Left renal pelvis (tissue), 4 donors: ENCODE data around the gene EIF3I. TPM values are rescaled to one million over a fixed set of nuclear protein-coding genes. Genes with fewer than 3 reads are reported as not detected.
"Not testable (repeated sequence)": the region's sequence is repeated elsewhere in the genome, so short reads cannot be mapped to it uniquely, and the experiment has no call there.

Experiments used
- DNase-seq, 4 donors: peaks; one replicate each; pipeline ENCODE4 v3.0.0-alpha.2; 2013; ENCODE audit warnings: low read depth in 4 of 4, low spot score in 3 of 4
- polyA plus RNA-seq, 4 donors: library from polyadenylated mRNA; unstranded; fragments of 120-200 nt; gene quantifications; one replicate each; pipeline ENCODE4 v1.2.1, GENCODE V29; 2013; ENCODE audit not compliant: insufficient read length in 4 of 4

The EIF3I gene
- polyA plus RNA-seq, 4 donors, result 155 to 187 (median 164) TPM

DNA sequence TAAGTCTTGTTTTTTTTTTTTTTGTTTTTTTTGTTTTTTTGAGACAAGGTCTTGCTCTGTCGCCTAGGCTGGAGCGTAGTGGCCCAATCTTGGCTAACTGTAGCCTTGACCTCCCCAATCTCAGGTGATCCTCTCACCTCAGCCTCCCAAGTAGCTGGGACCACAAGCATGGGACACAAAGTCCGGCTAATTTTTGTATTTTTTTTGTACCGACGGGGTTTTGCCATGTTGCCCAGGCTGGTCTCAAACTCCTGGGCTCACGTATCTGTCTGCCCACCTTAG lies 35.0 kb downstream of the EIF3I start:
- DNase-seq, result no peak

GRCh38 chr1:32263236-32263593 lies 41.0 kb downstream of the EIF3I start:
- not testable (repeated sequence) for DNase-seq

DNA sequence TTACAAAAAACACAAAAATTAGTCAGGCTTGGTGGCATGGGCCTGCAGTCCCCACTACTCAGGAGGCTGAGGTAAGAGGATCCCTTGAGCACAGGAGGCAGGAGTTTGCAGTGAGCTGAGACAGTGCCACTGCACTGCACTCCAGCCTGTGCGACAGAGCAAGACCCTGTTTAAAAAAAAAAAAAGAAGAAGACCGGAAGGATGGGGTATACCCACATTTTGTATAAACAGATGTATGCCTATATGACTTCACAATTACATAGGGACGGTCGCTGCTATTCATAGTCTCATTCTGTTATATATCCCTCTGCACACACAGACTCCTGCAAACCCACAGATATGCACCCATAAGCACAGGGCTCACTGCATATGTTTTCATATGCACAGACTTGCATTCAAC lies 41.5 kb downstream of the EIF3I start:
- DNase-seq, result no peak

DNA sequence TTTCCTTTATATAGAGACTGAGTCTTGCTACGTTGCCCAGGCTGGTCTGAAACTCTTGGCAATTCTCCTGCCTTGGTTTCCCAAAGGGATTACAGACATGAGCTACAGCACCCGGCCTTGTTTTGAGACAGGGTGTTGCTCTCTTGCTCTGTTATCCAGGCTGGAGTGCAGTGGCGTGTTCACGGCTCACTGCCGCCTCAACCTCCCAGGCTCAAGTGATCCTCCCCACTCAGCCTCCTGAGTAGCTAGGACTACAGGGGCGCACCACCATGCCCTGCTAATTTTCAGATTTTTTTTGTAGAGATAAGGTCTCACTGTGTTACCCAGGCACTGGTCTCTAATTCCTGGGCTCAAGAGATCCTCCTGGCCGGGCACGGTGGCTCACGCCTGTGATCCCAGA lies 43.6 kb downstream of the EIF3I start:
- no peak for DNase-seq

GRCh38 chr1:32266921-32267591 lies 44.8 kb downstream of the EIF3I start:
- no peak for DNase-seq

- no peak for DNase-seq
Observed at GRCh38 chr1:32269744-32270143, 47.5 kb downstream of the EIF3I start.

DNA sequence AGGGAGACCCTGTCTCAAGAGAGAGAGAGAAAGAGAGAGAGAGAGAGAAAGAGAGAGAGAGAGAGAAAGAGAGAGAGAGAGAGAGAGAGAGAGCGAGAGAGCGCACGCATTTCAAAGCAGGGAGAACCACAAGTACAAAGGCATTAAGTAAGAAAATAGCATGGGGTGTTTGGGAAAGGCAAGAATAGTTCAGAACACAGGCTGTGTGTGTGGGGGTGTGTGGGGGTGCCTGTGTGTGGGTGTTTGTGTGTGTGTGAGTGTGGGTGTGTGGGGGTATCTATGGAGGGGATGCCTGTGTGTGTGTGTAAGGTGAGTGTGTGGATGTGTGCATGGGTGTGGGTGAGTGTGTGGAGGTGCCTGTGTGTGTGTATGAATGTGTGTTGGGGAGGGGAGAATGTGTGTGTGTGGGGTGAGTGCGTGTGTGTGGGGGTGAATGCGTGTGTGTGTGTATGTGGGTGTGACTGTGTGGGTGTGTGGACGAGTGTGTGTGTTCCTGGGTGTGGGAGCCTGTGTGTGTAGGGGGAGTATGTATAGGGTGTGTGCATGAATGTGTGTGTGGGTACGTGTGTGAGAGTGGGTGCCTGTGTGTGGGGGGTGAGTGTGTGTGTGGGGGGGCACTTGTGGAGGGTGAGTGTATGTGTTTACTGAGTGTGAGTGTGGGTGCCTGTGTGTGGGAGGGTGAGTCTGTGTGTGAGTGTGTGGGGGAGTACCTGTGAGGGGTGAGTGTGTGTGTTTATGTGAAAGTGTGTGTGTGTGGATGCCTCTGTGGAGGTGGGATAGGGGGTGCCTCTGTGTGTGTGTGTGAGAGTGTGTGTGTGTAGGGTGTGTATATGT lies 50.6 kb downstream of the EIF3I start:
- no peak for DNase-seq

DNA sequence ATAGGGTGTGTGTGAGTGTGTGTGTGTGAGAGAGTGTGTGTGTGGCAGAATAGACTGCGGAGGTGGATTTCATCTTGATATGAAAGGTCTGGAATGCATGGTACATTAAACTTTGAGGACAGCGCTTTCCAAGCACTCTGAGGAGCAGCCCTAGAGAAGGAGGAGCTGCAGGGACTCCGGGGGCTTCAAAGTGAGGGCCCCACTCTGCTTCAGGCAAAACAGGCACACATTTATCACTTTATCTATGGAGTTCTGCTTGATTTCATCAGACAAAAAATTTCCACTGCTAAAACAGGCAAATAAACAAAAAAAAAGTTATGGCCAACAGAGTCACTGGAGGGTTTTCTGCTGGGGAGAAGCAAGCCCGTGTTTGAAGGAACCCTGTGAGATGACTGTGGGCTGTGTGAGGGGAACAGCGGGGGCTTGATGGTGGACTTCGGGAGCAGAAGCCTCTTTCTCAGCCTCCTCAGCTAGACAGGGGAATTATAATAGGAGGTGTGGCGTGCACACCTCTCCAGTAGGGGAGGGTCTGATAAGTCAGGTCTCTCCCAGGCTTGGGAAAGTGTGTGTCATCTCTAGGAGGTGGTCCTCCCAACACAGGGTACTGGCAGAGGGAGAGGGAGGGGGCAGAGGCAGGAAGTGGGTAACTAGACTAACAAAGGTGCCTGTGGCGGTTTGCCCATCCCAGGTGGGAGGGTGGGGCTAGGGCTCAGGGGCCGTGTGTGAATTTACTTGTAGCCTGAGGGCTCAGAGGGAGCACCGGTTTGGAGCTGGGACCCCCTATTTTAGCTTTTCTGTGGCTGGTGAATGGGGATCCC lies 51.4 kb downstream of the EIF3I start:
- no peak for DNase-seq

GRCh38 chr1:32274646-32275340 lies 52.6 kb downstream of the EIF3I start:
- no peak for DNase-seq

DNA sequence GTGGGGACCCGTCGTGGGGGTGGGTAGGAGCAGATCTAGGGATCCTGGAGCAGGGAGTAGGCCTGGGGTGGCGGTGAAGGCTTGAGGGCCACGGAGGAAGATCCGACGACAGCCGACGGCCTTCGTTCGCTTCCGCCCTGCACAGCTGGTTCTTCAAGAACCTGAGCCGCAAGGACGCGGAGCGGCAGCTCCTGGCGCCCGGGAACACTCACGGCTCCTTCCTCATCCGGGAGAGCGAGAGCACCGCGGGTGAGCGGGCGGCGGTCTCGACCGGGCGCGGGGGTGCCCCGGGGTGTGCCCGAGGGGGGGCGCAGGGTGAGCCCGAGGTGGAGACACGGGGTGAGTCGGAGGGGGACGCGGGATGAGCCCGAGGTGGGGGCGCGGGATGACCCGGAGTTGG lies 53.2 kb downstream of the EIF3I start:
- no peak for DNase-seq

DNA sequence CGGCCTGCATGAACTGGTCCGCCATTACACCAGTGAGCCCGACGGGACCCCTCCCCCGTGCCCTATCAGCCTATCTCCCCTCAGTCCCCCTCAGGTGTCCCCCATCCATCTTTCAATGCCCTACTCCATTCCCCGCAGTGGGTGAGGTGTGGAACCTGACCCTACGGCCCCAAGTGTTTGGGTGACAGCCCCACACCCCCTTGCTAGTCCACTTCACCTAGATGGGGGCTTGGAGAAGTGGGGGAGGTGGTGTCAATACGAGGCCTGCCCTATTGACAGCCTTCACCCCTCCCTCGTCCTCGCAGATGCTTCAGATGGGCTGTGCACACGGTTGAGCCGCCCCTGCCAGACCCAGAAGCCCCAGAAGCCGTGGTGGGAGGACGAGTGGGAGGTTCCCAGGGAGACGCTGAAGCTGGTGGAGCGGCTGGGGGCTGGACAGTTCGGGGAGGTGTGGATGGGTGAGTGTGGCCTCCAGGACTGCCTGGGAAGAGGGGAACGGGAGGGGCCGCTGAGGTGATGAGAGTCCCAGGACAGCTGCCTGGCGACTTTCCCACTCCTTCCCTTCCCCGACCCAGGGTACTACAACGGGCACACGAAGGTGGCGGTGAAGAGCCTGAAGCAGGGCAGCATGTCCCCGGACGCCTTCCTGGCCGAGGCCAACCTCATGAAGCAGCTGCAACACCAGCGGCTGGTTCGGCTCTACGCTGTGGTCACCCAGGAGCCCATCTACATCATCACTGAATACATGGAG lies 54.0 kb downstream of the EIF3I start:
- DNase-seq, result no peak

Other genes with a start within 250 kb of the EIF3I start
- 100 to 1,000 TPM; 234 to 302 (median 251) TPM for gene KHDRBS1, start 208.5 kb upstream of the EIF3I start, polyA plus RNA-seq
- gene TMEM39B, start 149.5 kb upstream of the EIF3I start, polyA plus RNA-seq, result 10 to 100 TPM; 17.9 to 25.0 (median 21.3) TPM
- gene KPNA6, start 114.4 kb upstream of the EIF3I start, polyA plus RNA-seq, result 10 to 100 TPM; 28.3 to 39.6 (median 33.9) TPM
- 10 to 100 TPM; 45.2 to 46.7 (median 45.2) TPM for gene TXLNA, start 42.7 kb upstream of the EIF3I start, polyA plus RNA-seq
- 10 to 100 TPM; 21.1 to 29.0 (median 25.1) TPM for gene CCDC28B, start 21.8 kb upstream of the EIF3I start, polyA plus RNA-seq
- 1 to 10 TPM; 5.6 to 9.8 (median 7.3) TPM for gene IQCC, start 16.7 kb upstream of the EIF3I start, polyA plus RNA-seq
- gene DCDC2B, start 13.3 kb upstream of the EIF3I start, polyA plus RNA-seq, result 1 to 10 TPM in 2 of 4 donors, under 1 TPM in 2; 0.34 to 2.0 (median 0.82) TPM
- 10 to 100 TPM; 17.1 to 30.8 (median 24.2) TPM for gene TMEM234, start 54 bp upstream of the EIF3I start, polyA plus RNA-seq
- 10 to 100 TPM in 2 of 4 donors, 1 to 10 TPM in 2; 3.8 to 12.9 (median 9.8) TPM for gene FAM167B, start 24.8 kb downstream of the EIF3I start, polyA plus RNA-seq
- gene LCK, start 28.9 kb downstream of the EIF3I start, polyA plus RNA-seq, result 1 to 10 TPM; 1.3 to 7.4 (median 4.5) TPM
- 100 to 1,000 TPM in 3 of 4 donors, 10 to 100 TPM in 1; 77.5 to 201 (median 189) TPM for gene HDAC1, start 69.7 kb downstream of the EIF3I start, polyA plus RNA-seq
- gene MARCKSL1, start 113.8 kb downstream of the EIF3I start, polyA plus RNA-seq, result 100 to 1,000 TPM; 388 to 468 (median 433) TPM
- 10 to 100 TPM in 1 of 4 donors, 1 to 10 TPM in 3; 2.5 to 11.8 (median 4.9) TPM for gene FAM229A, start 140.1 kb downstream of the EIF3I start, polyA plus RNA-seq
- 1 to 10 TPM; 1.5 to 6.2 (median 2.6) TPM for gene TSSK3, start 140.1 kb downstream of the EIF3I start, polyA plus RNA-seq
- gene BSDC1, start 172.0 kb downstream of the EIF3I start, polyA plus RNA-seq, result 10 to 100 TPM; 57.3 to 65.8 (median 60.2) TPM
- 1 to 10 TPM in 3 of 4 donors, under 1 TPM in 1; 0.34 to 2.0 (median 1.2) TPM for gene ZBTB8B, start 242.7 kb downstream of the EIF3I start, polyA plus RNA-seq